HG03575 (cell line): Measurements from ENCODE around the gene PSMC6.
"Not testable (repeated sequence)": the region's sequence is repeated elsewhere in the genome, so short reads cannot be mapped to it uniquely, and the experiment has no call there.

Experiments
- ATAC-seq: cut with Tn5 transposase; IDR thresholded peaks from one replicate; pipeline ENCODE4 v1.9.1; 2021; ENCODE audit not compliant: unreplicated experiment, insufficient number of reproducible peaks, low FRiP score; ENCODE audit errors: extremely low read depth

Gene PSMC6

GRCh38 chr14:52706286-52706685 is 714 bp upstream of the PSMC6 start:
- ATAC-seq, result no peak

DNA sequence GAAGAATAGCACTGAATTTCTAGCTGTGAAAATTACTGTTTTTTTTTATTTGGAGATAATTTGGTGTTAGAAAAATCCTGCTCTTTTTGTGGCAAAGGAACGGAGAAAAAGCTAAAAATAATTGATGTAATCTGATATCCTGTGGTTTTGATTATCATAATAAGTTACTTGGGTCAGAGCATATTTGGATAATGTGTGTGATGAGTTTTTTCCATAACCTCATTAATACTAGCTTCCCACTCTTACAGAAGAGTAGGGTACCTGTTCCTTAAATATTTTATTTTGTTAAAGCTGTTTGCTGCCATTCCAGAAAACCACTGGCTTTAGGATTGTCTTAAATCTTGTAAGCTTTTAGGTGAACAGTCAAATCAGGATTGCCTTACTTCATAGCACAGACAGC is 4.7 kb downstream of the PSMC6 start:
- ATAC-seq, result no peak

DNA sequence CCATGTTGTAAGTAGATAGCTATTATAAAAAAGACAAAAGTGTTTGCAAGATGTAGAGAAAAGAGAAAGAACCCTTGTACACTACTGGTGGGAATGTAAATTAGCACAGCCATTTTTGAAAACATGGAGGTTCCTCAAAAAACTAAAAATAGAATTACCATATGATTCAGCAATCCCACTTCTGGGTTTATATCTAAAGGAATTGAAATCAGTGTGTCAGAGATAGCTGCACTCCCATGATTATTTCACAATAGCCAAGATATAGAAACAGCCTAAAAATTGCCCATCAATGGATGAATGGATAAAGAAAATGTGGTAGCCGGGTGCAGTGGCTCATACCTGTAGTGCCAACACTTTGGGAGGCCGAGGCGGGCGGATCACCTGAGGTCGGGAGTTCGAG is 9.2 kb downstream of the PSMC6 start:
- ATAC-seq, result no peak

GRCh38 chr14:52723514-52724359 is 16.7 kb downstream of the PSMC6 start:
- no peak for ATAC-seq

DNA sequence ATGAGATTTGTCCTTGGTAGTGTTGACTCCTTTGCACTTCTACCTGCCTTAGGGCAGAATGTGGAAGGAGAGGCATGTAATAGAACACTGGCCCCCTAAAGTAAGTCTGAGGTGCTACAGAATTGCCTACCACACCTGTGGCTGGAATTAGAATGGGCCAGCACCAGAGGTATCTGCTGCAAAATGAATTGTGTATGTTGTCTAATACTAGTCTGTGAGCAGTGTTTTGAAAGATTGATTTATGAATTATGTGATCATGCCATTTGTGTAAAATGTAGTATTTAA is 17.3 kb downstream of the PSMC6 start:
- no peak for ATAC-seq

DNA sequence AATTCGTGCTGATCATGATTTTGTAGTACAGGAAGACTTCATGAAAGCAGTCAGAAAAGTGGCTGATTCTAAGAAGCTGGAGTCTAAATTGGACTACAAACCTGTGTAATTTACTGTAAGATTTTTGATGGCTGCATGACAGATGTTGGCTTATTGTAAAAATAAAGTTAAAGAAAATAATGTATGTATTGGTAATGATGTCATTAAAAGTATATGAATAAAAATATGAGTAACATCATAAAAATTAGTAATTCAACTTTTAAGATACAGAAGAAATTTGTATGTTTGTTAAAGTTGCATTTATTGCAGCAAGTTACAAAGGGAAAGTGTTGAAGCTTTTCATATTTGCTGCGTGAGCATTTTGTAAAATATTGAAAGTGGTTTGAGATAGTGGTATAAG is 20.5 kb downstream of the PSMC6 start:
- not testable (repeated sequence) for ATAC-seq

GRCh38 chr14:52729035-52729434 is 22.0 kb downstream of the PSMC6 start:
- not testable (repeated sequence) for ATAC-seq

GRCh38 chr14:52729585-52729924 is 22.6 kb downstream of the PSMC6 start:
- no peak for ATAC-seq

DNA sequence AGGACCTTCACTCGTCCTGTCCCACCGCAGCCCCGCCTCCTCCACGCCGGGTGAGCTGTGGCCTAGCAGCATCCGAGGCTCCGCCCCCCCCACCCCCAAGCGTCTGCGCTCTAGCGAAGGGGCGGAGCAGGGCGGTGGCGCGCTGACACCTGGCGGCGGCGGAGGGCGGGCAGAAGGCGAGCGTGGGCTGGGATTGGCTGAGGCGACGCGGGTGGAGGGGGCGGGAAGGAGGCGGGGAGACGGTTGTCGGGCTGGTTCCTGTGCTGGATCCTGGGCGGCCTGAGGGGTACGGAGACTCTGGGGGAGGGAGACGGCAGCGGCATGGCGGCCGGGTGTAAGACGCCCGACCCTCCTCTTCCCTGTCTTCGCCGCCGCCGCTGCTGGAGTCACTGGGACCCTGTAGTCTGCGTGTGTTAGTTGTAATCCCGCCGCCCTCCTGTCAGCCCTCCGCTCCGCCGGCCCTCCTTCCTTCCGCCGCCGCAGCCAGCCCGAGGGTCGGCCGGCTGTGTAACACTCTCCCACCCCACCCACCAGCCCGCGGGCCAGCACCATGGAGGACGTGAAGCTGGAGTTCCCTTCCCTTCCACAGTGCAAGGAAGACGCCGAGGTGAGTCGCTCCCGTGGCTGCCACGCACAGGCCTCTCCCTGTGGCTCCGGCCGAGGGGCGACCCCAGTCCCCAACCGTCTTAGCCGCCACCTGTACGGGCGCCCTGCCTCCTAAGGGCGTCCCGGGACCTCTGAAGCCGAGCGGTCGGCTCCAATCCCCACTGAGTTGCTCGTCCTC is 23.1 kb downstream of the PSMC6 start, which contains the start of gene STYX:
TSS of gene STYX (plus strand) at position 242 of the 784 bp plus-strand sequence. CDS start at position 551, 309 bp downstream.
- peak; percentile 80 for ATAC-seq

GRCh38 chr14:52730709-52731111 is 23.7 kb downstream of the PSMC6 start:
- no peak for ATAC-seq

DNA sequence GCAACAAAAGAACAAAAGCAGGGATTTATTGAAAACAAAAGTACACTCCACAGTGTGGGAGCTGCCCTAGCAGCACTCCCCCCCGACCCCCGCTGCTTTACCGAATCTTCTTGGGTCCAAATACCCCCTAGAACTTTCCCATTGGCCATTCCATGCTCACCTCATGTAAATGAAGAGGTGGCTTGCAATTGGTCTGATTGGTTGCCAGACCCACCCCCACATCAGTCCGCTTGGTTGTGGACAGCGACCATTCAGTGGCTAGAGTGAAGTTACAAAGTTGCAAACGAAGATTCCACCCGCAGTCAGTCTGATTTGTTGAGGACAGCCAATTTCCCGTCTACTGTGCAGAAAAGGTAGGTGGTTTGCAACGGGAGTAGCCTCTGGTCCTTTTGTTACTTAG is 26.8 kb downstream of the PSMC6 start:
- no peak for ATAC-seq

GRCh38 chr14:52735921-52736489 is 29.0 kb downstream of the PSMC6 start:
- no peak for ATAC-seq

- ATAC-seq, result no peak
These were observed 31.4 kb downstream of the PSMC6 start for GRCh38 chr14:52738409-52738808.

- no peak for ATAC-seq
These were observed 33.8 kb downstream of the PSMC6 start for GRCh38 chr14:52740751-52741150.

- no peak for ATAC-seq
These were observed 34.9 kb downstream of the PSMC6 start for GRCh38 chr14:52741865-52742264.

- ATAC-seq, result no peak
These were observed 41.8 kb downstream of the PSMC6 start for GRCh38 chr14:52748647-52749292.

GRCh38 chr14:52755607-52756316 is 48.8 kb downstream of the PSMC6 start:
- ATAC-seq, result no peak

DNA sequence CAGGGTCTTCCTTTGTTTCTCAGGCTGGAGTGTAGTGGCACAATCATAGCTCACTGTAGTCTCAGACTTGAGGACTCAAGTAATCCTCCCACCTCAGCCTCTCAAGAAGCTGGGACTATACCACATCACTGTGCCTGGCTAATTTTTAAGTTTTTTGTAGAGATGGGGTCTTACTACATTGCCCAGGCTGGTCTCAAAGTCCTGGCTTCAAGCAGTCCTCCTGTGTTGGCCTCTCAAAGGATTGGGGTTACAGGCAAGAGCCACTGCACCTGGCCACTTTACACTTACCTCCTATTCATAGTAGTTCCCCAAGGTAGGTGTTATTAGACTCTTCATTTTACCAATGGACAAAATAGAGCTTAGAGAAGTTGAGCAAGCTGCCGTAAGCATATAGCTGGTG is 52.1 kb downstream of the PSMC6 start:
- no peak for ATAC-seq

GRCh38 chr14:52762923-52763322 is 55.9 kb downstream of the PSMC6 start:
- ATAC-seq, result not testable (repeated sequence)
